Ovary (tissue), 9 donors: ENCODE data around the gene NBDY. TPM values are rescaled to one million over a fixed set of nuclear protein-coding genes. Genes with fewer than 3 reads are reported as not detected.

ENCODE experiments used
- DNase-seq, 5 donors: peaks; one replicate each; pipeline ENCODE4 v3.0.0-alpha.2; 2019 to 2020
- H3K27ac ChIP-seq, 2 donors: fragments of 200-600 bp; one replicate each; pipeline versions ENCODE4 v1.5.1 to v1.8.0; 2019 to 2022
- H3K27me3 ChIP-seq: fragments of 200-600 bp; one replicate; pipeline ENCODE4 v1.8.0; 2022
- H3K36me3 ChIP-seq: fragments of 200-600 bp; sonication (generic); one replicate; pipeline ENCODE4 v1.5.1; 2019
- H3K4me1 ChIP-seq: one replicate; pipeline ENCODE4 v1.8.1; 2013; ENCODE audit warnings: mild to moderate bottlenecking, moderate library complexity; ENCODE audit not compliant: insufficient read depth
- H3K4me3 ChIP-seq: fragments of 200-600 bp; sonication (generic); one replicate; pipeline ENCODE4 v1.5.1; 2017
- H3K9me3 ChIP-seq, 2 donors: fragments of 200-600 bp in 1 of 2; sonication (generic) in 1 of 2; one replicate each; pipeline versions ENCODE4 v1.5.1 to v1.8.1; 2013 to 2019; ENCODE audit warnings: mild to moderate bottlenecking in 1 of 2, moderate library complexity in 1 of 2
- EP300 ChIP-seq: sonication (generic); formaldehyde crosslinking; IDR thresholded peaks from one replicate; pipeline ENCODE4 v1.6.1; 2017; ENCODE audit warnings: antibody characterized with exemption
- POLR2A ChIP-seq: fragments of 450-650 bp; IDR thresholded peaks from one replicate; pipeline ENCODE4 v1.6.1; 2017; ENCODE audit warnings: antibody characterized with exemption, mild to moderate bottlenecking, moderate library complexity
- WGBS, 3 donors: extraction: QIAGEN DNeasy Blood & Tissue Kit in 1 of 3; methylation state at CpG; one replicate each; pipeline versions ENCODE4 v1.1.5 to v1.1.7; 2013 to 2017; 5-methylcytosine and 5-hydroxymethylcytosine counted together
- intact Hi-C, 4 donors: fragments of 100-400 bp; cut with DNase I; formaldehyde crosslinking; loops; one replicate each; pipeline versions ENCODE4 v1.11.0 to v1.15.1; 2022 to 2023
- polyA plus RNA-seq, 2 donors: library from polyadenylated mRNA; stranded (reverse); fragments of 200-250 nt in 1 of 2; fragments of 350-450 nt in 1 of 2; fragmentation: Illumina TruSeq in 1 of 2; extraction: RNeasy Lipid Tissue Mini Kit (QIAGEN cat#74804) in 1 of 2; gene quantifications; one replicate each; pipeline ENCODE4 v1.2.3, GENCODE V29; 2013 to 2014
- total RNA-seq, 7 donors: library from RNA; depleted of rRNA in 2 of 7; stranded (reverse); fragments of >200 nt in 2 of 7; fragmentation: NEBNext Ultra II Directional in 3 of 7; extraction: Animal tissue kit (Norgen Biotek cat#: 25700) in 3 of 7; gene quantifications; one replicate each; pipeline versions ENCODE4 v1.1.0 to v1.2.4, GENCODE V29; 2016 to 2023
- TF ChIP-seq, protein P1 (sequence below), 3 donors: fragments of 450-650 bp in 2 of 3; fragments of 200-600 bp in 1 of 3; IDR thresholded peaks; one replicate each; pipeline versions ENCODE4 v1.5.1 to v1.8.0; 2016 to 2022; ENCODE audit warnings: antibody characterized with exemption in 3 of 3, mild to moderate bottlenecking in 1 of 3
- donor health status: DM: no; HTN: no; CAD: no; lungs with moderate emphysema.
- donor health status: DM: no; HTN: no; CAD: no.
- donor health status: Bipolar disorder and iron deficiency.
- donor health status: DM: yes; HTN: yes; CAD: no.
- donor health status: DM: no; HTN: no; CAD: no.
- donor health status: DM: yes; HTN: yes; CAD: no.

NBDY gene
- total and polyA plus RNA-seq, 9 donors: 11.9 to 60.9 (median 35.1) TPM

DNA sequence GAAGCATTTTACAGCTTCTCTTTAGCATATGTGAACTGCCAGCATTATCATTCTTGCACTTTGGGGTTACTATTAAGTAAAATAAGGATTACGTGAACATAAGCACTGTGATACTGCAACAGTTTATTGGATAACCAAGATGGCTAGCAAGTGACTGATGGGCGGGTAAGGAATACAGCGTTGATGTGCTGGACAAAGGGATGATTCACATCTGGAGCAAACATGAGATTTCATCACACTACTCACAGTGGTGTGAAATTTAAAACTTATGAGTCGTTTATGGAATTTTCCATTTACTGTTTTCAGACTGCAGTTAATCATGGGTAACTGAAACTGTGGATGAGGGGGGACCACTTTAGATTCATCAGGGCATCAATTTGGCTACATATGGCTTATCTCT, 16.0 kb downstream of the NBDY start:
- Histone ChIP-seq H3K27ac (no peak overlapping the region), H3K4me3 (no peak overlapping the region), H3K36me3 (no peaks in the 10 kb centered on the region), H3K4me1 (no peaks in the 10 kb centered on the region), H3K9me3 (no peaks in the 10 kb centered on the region), H3K27me3 (peaks cover 7% of the 10 kb centered on the region)
- 66 to 73% (median 72%) methylated on average over 4 of the region's 4 CpGs for WGBS, 3 donors
- intact Hi-C loops: no loop called here
- TF ChIP-seq, protein P1, sequence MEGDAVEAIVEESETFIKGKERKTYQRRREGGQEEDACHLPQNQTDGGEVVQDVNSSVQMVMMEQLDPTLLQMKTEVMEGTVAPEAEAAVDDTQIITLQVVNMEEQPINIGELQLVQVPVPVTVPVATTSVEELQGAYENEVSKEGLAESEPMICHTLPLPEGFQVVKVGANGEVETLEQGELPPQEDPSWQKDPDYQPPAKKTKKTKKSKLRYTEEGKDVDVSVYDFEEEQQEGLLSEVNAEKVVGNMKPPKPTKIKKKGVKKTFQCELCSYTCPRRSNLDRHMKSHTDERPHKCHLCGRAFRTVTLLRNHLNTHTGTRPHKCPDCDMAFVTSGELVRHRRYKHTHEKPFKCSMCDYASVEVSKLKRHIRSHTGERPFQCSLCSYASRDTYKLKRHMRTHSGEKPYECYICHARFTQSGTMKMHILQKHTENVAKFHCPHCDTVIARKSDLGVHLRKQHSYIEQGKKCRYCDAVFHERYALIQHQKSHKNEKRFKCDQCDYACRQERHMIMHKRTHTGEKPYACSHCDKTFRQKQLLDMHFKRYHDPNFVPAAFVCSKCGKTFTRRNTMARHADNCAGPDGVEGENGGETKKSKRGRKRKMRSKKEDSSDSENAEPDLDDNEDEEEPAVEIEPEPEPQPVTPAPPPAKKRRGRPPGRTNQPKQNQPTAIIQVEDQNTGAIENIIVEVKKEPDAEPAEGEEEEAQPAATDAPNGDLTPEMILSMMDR (IDR thresholded peaks at IDR 0.05): no peak
- TF ChIP-seq EP300 (no peak), POLR2A (no peak)
- no peak for DNase-seq

DNA sequence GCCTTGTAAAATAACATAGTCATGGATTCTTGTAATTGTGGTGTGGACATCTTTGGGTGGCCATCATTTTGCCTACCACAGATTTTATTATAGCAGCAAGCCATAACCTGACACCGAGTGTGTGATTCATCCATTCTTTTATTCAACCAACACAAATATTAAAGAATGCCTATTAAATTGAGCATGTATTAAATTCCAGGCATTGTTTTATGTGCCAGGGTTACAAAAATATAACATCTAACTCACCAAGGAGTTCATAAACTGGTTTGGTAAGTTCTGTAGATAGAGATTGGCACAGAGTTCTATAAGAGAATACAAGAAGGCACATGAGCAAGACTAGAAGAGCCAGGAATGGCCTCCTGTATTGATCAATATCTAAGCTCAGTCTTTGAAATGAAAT, 18.0 kb downstream of the NBDY start:
- H3K4me3 ChIP-seq: no peak overlapping the region
- 72 to 86% (median 78%) methylated on average over 1 of the region's 1 CpG for WGBS, 3 donors
- peaks cover 7% of the 10 kb centered on the region for H3K27me3 ChIP-seq
- no peak overlapping the region for H3K27ac ChIP-seq
- intact Hi-C loops: no loop called here
- no peak for DNase-seq
- no peaks in the 10 kb centered on the region for H3K4me1 ChIP-seq
- TF ChIP-seq, protein P1 (IDR thresholded peaks at IDR 0.05): no peak
- TF ChIP-seq POLR2A: no peak
- no peak for TF ChIP-seq EP300
- no peaks in the 10 kb centered on the region for H3K9me3 ChIP-seq
- no peaks in the 10 kb centered on the region for H3K36me3 ChIP-seq

DNA sequence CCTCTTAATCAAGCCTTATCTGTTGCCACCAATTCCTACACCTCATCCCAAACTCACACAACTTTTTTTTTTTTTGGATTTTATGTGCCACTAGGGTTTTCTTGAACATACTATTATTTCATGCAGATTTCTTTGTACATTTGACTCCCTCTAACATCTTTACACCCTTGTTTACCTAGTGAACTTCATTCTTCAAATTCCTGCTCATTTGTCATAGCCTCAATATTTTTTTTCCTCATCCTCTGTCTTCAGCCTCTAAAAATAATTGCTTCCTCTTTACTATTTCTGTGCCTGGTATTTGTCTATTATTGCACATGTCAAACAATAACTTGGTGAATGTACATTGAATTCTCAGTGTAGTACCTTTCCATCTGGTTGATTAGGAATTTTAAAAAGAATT, 22.0 kb downstream of the NBDY start:
- H3K36me3 ChIP-seq: no peaks in the 10 kb centered on the region
- intact Hi-C loops: no loop called here
- H3K27me3 ChIP-seq: no peaks in the 10 kb centered on the region
- H3K4me3 ChIP-seq: no peak overlapping the region
- no peaks in the 10 kb centered on the region for H3K4me1 ChIP-seq
- TF ChIP-seq, protein P1 (IDR thresholded peaks at IDR 0.05): no peak
- TF ChIP-seq POLR2A (no peak), EP300 (no peak)
- H3K27ac ChIP-seq: no peak overlapping the region
- no peak for DNase-seq
- H3K9me3 ChIP-seq: no peaks in the 10 kb centered on the region

DNA sequence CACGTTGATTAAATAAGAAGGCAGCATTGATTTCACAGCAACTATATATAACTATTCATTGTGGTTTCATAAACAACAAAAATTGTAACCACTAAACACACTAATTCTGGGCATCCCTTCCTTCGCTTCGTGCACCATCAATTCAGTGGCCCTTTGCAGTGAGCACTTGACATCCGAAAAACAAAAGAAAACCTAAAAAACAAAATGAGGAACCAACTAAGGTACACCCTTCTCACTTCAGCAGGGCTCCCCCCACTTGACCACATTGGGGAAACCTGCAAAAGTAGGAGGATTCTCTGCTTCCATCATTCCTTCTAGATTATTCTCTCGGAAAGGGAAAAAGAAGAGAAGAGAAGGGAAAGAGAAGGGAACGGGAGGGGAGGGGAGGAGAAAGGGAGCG, 28.3 kb downstream of the NBDY start:
- no peaks in the 10 kb centered on the region for H3K4me1 ChIP-seq
- TF ChIP-seq POLR2A (no peak), EP300 (no peak)
- TF ChIP-seq, protein P1 (IDR thresholded peaks at IDR 0.05): no peak
- DNase-seq: no peak
- no peak overlapping the region for H3K27ac ChIP-seq
- H3K9me3 ChIP-seq: no peaks in the 10 kb centered on the region
- intact Hi-C loops: no loop called here
- H3K36me3 ChIP-seq: no peaks in the 10 kb centered on the region
- no peaks in the 10 kb centered on the region for H3K27me3 ChIP-seq
- 69 to 73% (median 71%) methylated on average over 7 of the region's 7 CpGs for WGBS, 3 donors
- H3K4me3 ChIP-seq: no peak overlapping the region

DNA sequence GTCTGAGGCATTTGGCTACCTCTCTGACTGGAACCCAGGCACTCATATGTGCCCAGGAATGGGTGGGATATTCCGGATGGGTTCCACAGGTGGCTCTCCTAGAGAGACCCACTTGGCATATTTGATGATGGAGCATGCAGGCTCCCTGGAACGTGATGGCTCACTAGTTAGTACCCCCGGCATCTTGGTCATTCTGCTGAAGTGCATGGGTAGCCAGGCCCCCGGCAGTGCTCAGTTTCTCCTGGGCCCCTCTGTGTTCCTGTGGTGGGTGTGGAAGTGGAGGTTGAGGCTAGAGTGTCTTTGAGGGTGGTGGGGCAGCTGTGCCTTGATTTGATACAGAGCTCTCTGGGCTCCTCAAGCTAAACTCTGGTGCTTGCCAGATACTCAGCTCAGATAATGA, 29.4 kb downstream of the NBDY start:
- H3K27me3 ChIP-seq: no peaks in the 10 kb centered on the region
- intact Hi-C loops: no loop called here
- TF ChIP-seq EP300 (no peak), POLR2A (no peak)
- TF ChIP-seq, protein P1 (IDR thresholded peaks at IDR 0.05): no peak
- WGBS, 3 donors: 73 to 78% (median 77%) methylated on average over 4 of the region's 4 CpGs
- H3K36me3 ChIP-seq: no peaks in the 10 kb centered on the region
- H3K27ac ChIP-seq: no peak overlapping the region
- H3K4me1 ChIP-seq: no peaks in the 10 kb centered on the region
- no peak for DNase-seq
- no peaks in the 10 kb centered on the region for H3K9me3 ChIP-seq
- H3K4me3 ChIP-seq: no peak overlapping the region
